GM12864 (cell line): ENCODE measurements around the gene F2RL2.

ENCODE experiments used
- DNase-seq: peaks from one replicate; pipeline ENCODE4 v3.0.0-alpha.2; 2011; ENCODE audit warnings: low read depth
- H3K4me3 ChIP-seq: 2 replicates; pipeline ENCODE4 v1.5.1; 2011; ENCODE audit warnings: mild to moderate bottlenecking, low read depth, low read length, control low read depth
- CTCF ChIP-seq: IDR thresholded peaks from 2 replicates; pipeline ENCODE4 v1.5.1; 2011; ENCODE audit warnings: low read depth, mild to moderate bottlenecking, moderate library complexity, low read length, control low read depth, inconsistent platforms; ENCODE audit errors: missing control alignments

F2RL2 gene

DNA sequence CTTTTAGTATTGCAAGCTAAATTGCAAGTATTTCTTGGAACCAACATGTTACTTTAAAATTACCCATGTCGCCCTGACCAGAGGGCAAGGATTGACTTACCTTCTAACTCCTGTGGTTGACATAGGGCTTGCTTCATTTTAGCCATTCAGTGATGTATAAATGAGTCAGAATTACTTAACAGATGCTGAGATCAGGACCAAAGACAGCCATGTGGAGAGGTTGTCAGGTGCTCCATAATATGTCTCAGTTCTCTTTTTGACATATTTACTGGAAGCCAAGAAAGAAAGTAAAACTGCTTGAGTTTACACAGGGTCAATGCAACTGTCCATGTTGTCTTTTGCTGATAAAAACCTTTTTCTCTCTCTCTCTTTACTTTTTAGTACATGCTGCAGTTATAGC is 33.2 kb downstream of the F2RL2 start:
- H3K4me3 ChIP-seq, result no peak overlapping the region
- TF ChIP-seq CTCF, result no peak
- peak; percentile 65 for DNase-seq

- TF ChIP-seq CTCF, result no peak
- no peak overlapping the region for H3K4me3 ChIP-seq
- DNase-seq, result no peak
Measured at GRCh38 chr5:76586531-76586930, 36.7 kb downstream of the F2RL2 start.

DNA sequence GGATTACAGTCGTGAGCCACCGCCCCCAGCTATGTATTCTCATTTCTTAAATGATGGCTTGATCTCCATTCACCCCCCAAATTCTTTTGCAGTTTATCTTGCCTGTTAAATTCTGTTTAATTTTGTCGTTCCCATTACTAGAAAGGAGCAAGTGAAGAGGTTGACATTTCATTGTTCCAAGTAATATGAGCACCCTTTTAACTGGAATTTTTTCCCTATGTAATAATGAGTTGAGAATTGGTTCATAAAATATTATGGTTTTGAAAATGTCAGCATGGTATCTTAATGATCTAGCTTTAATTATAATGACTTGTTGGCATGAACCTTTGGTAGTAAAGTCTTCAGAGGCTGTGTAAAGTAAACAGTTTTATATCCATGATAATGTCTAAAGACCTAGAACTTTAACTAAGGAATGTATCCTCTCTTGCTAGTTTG is 37.4 kb downstream of the F2RL2 start:
- no peak overlapping the region for H3K4me3 ChIP-seq
- TF ChIP-seq CTCF, result no peak
- DNase-seq, result no peak

GRCh38 chr5:76583163-76584047 is 39.8 kb downstream of the F2RL2 start:
- no peak for DNase-seq
- no peak overlapping the region for H3K4me3 ChIP-seq
- no peak for TF ChIP-seq CTCF

DNA sequence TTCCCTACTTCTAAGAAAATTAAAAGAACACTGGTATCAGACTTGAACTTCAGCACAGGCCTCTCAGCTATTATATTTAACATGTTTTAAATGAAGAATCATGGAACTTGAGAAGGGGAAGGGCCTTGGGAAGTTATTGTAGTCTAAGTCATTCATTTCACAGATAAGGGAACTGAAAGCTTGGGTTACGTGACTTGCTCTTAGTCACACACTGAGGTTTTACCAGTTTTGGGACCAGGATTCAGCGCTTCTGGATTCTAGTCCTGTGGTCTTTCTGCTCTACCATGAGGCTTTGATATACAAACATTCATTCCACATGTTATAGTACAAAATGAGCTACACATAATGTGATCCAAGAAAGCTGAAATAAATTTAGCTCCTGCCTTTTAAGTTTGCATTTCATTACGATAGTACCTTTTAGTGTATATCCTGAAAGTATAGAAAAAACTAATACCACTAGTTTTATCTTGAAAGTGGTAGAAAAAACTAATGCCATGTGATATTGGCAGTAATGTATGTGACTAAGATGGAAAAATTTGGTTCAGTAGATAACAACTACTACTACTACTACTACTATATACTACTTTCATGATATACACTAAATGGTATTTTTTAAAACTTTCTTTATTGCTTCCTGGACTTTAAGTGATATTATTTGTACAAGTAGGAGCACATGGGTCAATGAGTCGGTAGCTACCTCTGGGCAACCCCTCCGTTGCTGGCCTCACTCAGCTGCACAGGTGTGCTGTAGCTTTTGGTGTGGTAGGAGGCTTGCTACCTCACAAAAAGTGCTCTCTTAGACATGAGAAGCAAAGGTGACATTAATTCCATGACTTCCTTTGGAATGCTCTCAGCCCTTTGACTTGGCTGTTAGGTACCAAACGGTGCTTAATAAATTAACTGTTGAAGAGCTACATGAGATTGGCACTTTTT is 40.7 kb downstream of the F2RL2 start:
- TF ChIP-seq CTCF, result no peak
- DNase-seq, result peak; percentile 67
- H3K4me3 ChIP-seq, result no peak overlapping the region

GRCh38 chr5:76580981-76581380 is 42.2 kb downstream of the F2RL2 start:
- H3K4me3 ChIP-seq, result no peak overlapping the region
- TF ChIP-seq CTCF, result no peak
- DNase-seq, result no peak
